ENCODE results near the gene CRADD.
"Not testable (repeated sequence)": the region's sequence is repeated elsewhere in the genome, so short reads cannot be mapped to it uniquely, and the experiment has no call there.

CRADD gene

DNA sequence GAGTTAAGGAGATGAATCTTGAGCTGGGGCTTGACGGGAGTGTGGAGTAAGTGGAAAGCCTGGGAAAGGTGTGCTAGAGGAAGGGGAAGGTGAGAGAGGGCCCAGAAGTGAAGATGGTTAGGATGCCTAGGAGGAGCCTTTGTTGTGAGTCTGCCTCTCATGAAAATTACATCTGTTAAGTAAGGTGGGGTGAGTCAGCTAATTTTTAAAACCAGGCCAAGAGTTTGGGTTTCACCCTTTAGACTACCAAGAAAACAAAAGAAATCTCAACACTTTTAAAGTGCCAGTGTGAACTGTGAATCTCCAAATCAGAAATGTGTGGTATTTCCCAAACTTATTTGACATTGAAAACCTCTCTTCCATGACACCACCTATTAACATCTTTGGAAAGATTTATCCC lies 185.2 kb downstream of the CRADD start:
- in situ Hi-C loops (cut with HindIII; ENCODE audit: low sequenced_read_pairs): no loop called here

DNA sequence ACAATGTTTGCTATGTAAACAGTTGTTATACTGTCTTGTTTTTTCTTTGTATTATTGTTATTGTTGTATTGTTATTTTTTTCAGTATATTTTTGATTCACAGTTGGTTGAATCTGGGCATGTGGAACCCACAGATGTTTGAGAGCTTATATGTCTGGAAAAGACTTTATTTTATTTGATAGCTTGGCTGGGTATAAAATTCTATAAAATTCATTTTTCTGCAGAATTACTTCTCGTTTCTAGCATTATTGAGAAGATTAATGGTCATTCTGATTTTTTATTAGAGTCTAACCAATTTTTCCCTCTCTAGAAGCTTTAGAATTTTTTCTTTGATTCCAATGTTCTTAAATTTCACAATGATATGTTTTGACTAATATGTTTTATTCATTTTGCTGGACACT lies 188.6 kb downstream of the CRADD start:
- in situ Hi-C loops (cut with HindIII; ENCODE audit: low sequenced_read_pairs): no loop called here

- in situ Hi-C loops (cut with HindIII; ENCODE audit: low sequenced_read_pairs): no loop called here
Measured at GRCh38 chr12:93868771-93869170, 191.6 kb downstream of the CRADD start.

GRCh38 chr12:93870020-93870795 lies 193.0 kb downstream of the CRADD start:
- in situ Hi-C loops (cut with HindIII; ENCODE audit: low sequenced_read_pairs): no loop called here

DNA sequence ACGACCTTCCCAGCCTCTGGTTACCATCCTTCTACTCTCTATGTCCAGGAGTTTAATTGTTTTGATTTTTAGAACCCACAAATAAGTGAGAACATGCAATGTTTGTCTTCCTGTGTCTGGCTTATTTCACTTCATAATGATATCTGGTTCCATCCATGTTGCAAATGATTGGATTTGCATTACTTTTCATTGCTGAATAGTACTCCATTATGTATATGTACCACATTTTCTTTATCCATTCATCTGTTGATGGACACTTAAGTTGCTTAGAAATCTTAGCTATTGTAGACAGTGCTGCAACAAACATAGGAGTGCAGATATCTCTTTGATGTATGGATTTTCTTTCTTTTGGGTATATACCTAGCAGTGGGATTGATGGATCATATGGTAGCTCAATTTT lies 194.4 kb downstream of the CRADD start:
- in situ Hi-C loops (cut with HindIII; ENCODE audit: low sequenced_read_pairs): not testable (repeated sequence)

GRCh38 chr12:93873561-93873960 lies 196.4 kb downstream of the CRADD start:
- in situ Hi-C loops (cut with HindIII; ENCODE audit: low sequenced_read_pairs): no loop called here

DNA sequence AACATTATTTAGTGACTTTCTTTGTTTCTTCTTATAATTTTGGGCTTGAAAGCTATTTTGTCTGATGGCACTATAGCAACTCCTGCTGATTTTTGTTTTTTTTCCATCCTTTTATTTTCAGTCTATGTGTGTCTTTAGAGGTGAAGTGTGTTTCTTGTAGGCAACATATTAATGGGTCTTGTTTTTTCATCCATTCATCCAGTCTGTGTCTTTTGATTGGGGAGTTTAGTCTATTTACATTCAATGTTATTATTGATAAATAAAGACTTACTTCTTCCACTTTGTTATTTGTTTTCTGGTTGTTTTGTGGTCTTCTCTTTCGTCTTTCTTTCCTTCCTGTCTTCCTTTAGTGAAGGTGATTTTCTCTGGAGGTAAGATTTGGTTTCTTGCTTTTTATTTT lies 198.0 kb downstream of the CRADD start:
- in situ Hi-C loops (cut with HindIII; ENCODE audit: low sequenced_read_pairs): no loop called here

GRCh38 chr12:93876360-93876759 lies 199.2 kb downstream of the CRADD start:
- in situ Hi-C loops (cut with HindIII; ENCODE audit: low sequenced_read_pairs): no loop called here

GRCh38 chr12:93877446-93877845 lies 200.3 kb downstream of the CRADD start:
- in situ Hi-C loops (cut with HindIII; ENCODE audit: low sequenced_read_pairs): no loop called here

GRCh38 chr12:93879476-93880421 lies 202.6 kb downstream of the CRADD start:
- in situ Hi-C loops (cut with HindIII; ENCODE audit: low sequenced_read_pairs): no loop called here

DNA sequence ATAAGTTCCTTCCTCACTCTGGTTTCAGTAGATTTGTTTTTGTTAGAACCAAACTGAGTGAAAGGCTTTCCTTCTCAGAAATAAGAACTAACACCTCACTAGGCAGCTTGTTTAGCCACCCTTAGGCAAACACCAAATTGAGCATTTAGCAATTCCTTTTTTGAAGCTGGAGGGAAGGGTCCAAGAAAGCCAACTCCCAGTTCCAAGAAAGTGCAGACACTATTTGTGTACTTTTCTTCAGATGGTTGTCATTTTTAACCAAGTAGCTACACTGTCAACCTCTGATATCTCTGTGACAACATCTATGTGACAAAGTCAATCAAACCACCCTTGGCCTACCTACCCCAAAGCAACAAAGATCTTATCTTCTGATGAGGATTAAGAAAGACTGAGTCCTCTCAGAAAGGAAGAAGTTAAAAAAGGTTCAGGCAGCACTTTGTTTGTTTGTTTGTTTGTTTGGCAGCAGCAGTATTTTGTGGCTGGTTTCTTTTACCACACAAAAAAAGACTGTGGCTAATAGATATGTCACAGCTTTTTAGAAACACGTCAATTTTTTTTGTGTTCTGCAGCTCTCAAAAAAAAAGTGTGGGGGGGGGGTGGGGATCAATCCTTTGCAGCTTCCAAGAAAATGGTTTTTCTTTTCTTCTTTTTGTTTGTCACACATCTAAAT lies 203.8 kb downstream of the CRADD start:
- in situ Hi-C loops (cut with HindIII; ENCODE audit: low sequenced_read_pairs): no loop called here

DNA sequence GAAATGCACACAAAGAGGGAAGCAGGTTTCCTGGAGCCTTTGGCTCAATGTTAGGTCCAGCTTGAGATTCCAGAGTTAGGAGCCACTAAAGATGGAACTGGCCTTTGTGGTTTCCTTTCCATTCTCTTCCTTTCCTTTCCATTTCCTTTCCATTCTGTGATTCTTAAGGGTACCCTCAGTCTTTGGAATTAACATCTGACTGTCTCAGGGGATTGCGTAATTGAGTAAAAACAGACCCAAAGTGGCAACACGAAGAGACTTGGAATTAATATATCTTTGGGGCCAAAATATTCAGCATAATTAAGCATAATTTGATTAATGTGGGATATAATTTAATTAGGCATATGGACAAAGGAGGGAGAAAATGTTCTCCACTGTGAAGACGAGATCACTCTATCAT lies 205.6 kb downstream of the CRADD start:
- in situ Hi-C loops (cut with HindIII; ENCODE audit: low sequenced_read_pairs): no loop called here

- in situ Hi-C loops (cut with HindIII; ENCODE audit: low sequenced_read_pairs): no loop called here
Measured at GRCh38 chr12:93883436-93884154, 206.4 kb downstream of the CRADD start.

GRCh38 chr12:93884794-93885460 lies 207.8 kb downstream of the CRADD start:
- in situ Hi-C loops (cut with HindIII; ENCODE audit: low sequenced_read_pairs): no loop called here

- in situ Hi-C loops (cut with HindIII; ENCODE audit: low sequenced_read_pairs): not testable (repeated sequence)
Measured at GRCh38 chr12:93885973-93886532, 208.9 kb downstream of the CRADD start.

- in situ Hi-C loops (cut with HindIII; ENCODE audit: low sequenced_read_pairs): no loop called here
Measured at GRCh38 chr12:93886533-93887511, 209.6 kb downstream of the CRADD start.

DNA sequence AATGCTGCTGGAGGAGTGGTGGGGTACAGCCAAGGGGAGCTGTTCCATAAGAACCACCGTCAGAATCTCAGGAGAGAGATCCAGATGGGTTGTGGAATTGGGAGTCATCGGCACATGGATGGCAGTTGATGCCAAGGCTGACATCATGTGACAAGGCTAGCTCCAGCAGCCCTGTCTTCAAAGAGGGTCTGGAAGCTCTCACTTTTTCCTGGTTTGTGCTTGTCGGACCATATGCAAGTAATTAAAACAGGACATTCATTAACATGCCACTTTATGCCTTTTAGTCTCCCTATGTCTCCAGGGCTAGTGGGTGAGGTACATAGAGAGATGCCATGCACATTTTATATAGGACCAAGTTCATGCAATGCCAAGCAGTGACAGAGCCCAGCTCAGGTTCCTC lies 211.8 kb downstream of the CRADD start:
- in situ Hi-C loops (cut with HindIII; ENCODE audit: low sequenced_read_pairs): no loop called here

DNA sequence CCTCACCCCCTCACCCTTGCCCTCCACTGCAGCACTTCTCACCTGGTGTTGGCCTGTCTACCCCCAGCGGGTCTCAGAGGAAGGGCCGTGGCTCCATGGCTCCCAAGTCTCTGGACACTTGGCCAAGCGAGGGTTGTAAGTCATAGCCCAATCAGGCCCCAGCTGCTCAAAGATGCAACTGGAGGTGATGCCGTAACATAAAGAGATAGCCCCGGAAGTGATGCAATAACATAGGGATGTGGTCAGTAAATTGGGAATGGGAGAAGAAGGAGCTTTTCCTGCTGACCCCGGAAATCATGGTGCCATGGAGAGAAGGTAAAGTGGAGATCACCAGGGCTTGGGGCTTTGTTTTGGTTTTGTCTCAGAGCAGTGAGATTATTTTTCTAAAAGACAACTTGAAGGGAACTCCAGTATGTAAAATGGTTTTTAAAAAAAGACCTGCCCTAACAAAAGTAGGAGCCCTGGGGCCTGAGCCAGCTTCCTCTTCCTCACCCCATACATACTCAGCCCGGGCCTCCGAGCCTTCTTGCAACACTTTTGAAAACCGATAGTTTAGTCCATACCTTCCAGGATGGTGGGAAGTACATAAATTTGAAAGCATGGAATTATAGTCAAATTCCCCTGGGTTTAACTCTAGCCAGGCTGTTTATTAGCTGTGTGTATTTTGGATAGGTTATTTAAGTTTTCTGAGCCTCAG lies 212.5 kb downstream of the CRADD start:
- in situ Hi-C loops (cut with HindIII; ENCODE audit: low sequenced_read_pairs): no loop called here
